Activated B cell treated with CpG ODN at 0.5 μM for 24 hours (primary cell): ENCODE measurements around the gene GABBR2. TPM values are rescaled to one million over a fixed set of nuclear protein-coding genes. Genes with fewer than 3 reads are reported as not detected.

Experiments used
- ATAC-seq: fragments of 200-7000 bp; cut with Tn5 transposase; one replicate; pipeline ENCODE4 v1.10.0; 2021; ENCODE audit warnings: low read depth, mild to moderate bottlenecking, moderate library complexity
- CTCF ChIA-PET: fragments of 350-600 bp; sonication (Branson Sonifier 250); formaldehyde crosslinking; loops from one replicate; lab custom pipeline; 2021; ENCODE audit warnings: antibody characterized with exemption; lab: Charles Lee
- POLR2A ChIA-PET: fragments of 350-600 bp; sonication (Branson Sonifier 250); formaldehyde crosslinking; loops from one replicate; lab custom pipeline; 2021; ENCODE audit warnings: antibody characterized with exemption; lab: Charles Lee
- DNase-seq: peaks from one replicate; pipeline ENCODE4 v3.0.0; 2022
- H3K27ac Mint-ChIP-seq: one replicate; pipeline ENCODE4 v1.8.0; 2020; ENCODE audit warnings: mixed read lengths
- H3K27me3 Mint-ChIP-seq: one replicate; pipeline ENCODE4 v1.8.0; 2021; ENCODE audit warnings: mixed read lengths
- H3K36me3 Mint-ChIP-seq: one replicate; pipeline ENCODE4 v1.8.0; 2021; ENCODE audit warnings: low read depth, mixed read lengths
- H3K4me1 Mint-ChIP-seq: one replicate; pipeline ENCODE4 v1.8.0; 2021; ENCODE audit warnings: mixed read lengths
- H3K4me3 Mint-ChIP-seq: one replicate; pipeline ENCODE4 v1.8.0; 2020; ENCODE audit warnings: mild to moderate bottlenecking, mixed read lengths
- H3K9me3 Mint-ChIP-seq: one replicate; pipeline ENCODE4 v1.8.0; 2020; ENCODE audit warnings: mixed read lengths
- CTCF ChIP-seq: fragments of 200-600 bp; IDR thresholded peaks from one replicate; pipeline ENCODE4 v1.8.0; 2022; ENCODE audit warnings: antibody characterized with exemption, mild to moderate bottlenecking
- intact Hi-C: fragments of 100-400 bp; cut with micrococcal nuclease; formaldehyde crosslinking; loops from one replicate; pipeline ENCODE4 v1.15.1; 2024
- total RNA-seq: library from RNA; stranded (reverse); gene quantifications from 2 replicates; pipeline ENCODE4 v1.2.3, GENCODE V29; 2022

The GABBR2 gene
- total RNA-seq, 1 donor from 2014 or later, result not detected

DNA sequence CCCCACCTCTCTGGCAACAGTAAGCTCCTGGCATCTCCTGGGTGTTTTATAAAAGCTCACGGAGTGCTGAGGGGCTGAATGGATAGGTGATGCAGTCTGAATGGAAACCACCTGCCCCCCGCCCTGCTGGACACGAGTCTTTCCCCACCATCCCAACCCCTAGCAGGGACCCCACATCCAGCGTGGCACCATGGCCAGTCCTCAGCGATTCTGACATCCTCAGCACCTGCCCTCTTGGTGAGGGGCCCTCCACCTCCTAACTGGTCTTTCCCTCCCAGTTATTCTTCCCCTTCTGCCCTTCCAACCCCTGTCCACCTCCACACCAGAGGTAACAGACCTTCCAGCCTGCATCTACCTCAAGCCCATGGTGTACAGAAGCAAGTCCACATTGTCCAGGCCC lies 38.7 kb upstream of the GABBR2 start:
- H3K4me1 Mint-ChIP-seq, result no peaks in the 10 kb centered on the region
- intact Hi-C loops, result no loop called here

DNA sequence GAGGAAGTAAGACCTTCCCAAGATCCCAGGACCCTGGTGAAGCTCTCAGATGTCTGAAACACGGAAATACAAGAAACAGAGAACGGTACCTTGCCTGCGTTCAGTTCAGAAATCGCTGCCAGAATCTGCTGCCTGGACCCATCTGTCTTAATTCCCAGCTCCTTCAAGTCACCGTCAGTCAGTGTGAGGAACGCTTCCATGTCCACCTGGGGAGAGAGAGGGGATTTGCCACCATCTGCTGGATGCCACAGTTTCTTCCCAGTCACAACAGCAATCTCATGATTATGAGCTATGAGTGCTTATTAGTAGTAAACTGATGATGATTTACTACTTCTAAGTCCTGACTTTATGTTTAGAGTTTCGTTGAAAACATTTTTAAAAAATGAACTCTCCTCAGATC lies 36.7 kb upstream of the GABBR2 start:
- Mint-ChIP-seq H3K27me3 (no peaks in the 10 kb centered on the region), H3K9me3 (peaks cover 2% of the 10 kb centered on the region), H3K36me3 (peaks cover 55% of the 10 kb centered on the region), H3K4me1 (no peaks in the 10 kb centered on the region), H3K4me3 (no peak overlapping the region), H3K27ac (no peak overlapping the region)
- DNase-seq (no peak), ATAC-seq (no peak)
- CTCF ChIA-PET, result interaction anchor here (0.6 kb wide), 1 partner anchor 31 kb away, joined by 3 read pairs; no protein-coding TSS in a partner anchor
- POLR2A ChIA-PET, result no interaction called here
- TF ChIP-seq CTCF, result no peak
- intact Hi-C loops, result no loop called here

More for the DNA sequence above, 38.7 kb upstream of the GABBR2 start:
- ChIA-PET POLR2A (no interaction called here), CTCF (no interaction called here)
- Mint-ChIP-seq H3K27ac (no peak overlapping the region), H3K4me3 (no peak overlapping the region), H3K9me3 (peaks cover 2% of the 10 kb centered on the region), H3K27me3 (no peaks in the 10 kb centered on the region), H3K36me3 (peaks cover 63% of the 10 kb centered on the region)
- no peak for TF ChIP-seq CTCF
- ATAC-seq, result no peak
- DNase-seq, result no peak

GRCh38 chr9:98743818-98744611 lies 35.3 kb upstream of the GABBR2 start:
- intact Hi-C loops, result no loop called here
- ATAC-seq (no peak), DNase-seq (no peak)
- Mint-ChIP-seq H3K4me3 (no peak overlapping the region), H3K27ac (no peak overlapping the region), H3K27me3 (no peaks in the 10 kb centered on the region), H3K36me3 (peaks cover 50% of the 10 kb centered on the region), H3K4me1 (no peaks in the 10 kb centered on the region), H3K9me3 (peaks cover 6% of the 10 kb centered on the region)
- CTCF ChIA-PET, result no interaction called here
- no peak for TF ChIP-seq CTCF
- POLR2A ChIA-PET, result no interaction called here

- CTCF ChIA-PET, result no interaction called here
- Mint-ChIP-seq H3K4me3 (no peak overlapping the region), H3K36me3 (peaks cover 48% of the 10 kb centered on the region), H3K27ac (no peak overlapping the region), H3K9me3 (peaks cover 9% of the 10 kb centered on the region), H3K27me3 (no peaks in the 10 kb centered on the region), H3K4me1 (no peaks in the 10 kb centered on the region)
- POLR2A ChIA-PET, result no interaction called here
- DNase-seq (no peak), ATAC-seq (no peak)
- no peak for TF ChIP-seq CTCF
- intact Hi-C loops, result no loop called here
Measured at GRCh38 chr9:98743329-98743728, 34.6 kb upstream of the GABBR2 start.

DNA sequence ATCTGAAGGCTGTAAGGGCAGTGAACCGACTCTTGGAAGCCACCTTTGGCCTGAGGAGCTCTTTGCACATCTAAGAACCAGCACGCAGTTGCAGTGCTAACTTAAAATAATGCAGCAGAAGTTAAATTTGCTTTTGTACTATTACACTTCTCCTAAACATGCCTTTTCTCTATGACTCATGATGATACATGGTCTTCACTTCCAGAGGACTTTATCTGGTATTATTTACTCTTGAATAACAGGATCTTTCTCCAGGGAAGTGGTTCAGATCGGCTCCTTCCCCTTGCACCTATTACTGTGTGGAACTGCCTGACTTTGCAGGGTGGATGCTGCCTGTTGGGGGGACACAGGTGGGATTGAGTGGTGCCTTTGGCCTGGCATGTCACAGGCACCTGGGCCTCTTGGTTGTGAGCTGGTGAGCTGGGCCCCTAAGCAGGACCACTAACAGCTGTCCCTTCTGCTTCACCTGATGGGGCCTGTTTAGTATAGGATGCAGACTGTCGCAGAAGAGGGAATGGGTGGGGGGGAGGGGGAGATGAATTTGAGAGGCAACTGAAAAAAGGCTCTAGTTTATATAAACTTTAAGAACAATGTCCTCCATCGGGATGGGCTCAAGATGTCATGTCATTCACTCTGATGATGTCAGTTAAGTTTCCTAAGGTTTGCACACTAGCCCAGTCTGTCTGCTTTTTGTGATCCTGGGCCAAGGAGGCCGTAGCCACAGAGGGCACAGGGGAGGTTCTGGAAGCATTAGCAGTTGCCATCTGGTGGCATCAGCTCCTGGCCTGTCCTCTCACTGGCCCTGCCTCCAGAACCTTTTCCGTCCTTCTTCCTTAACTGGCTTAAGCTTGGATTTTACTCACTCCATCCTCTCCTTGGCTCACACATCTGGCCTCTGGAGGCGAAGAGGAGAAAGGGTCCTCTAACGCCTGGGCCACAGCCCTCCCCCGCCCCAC lies 33.9 kb upstream of the GABBR2 start:
- no peak for DNase-seq
- intact Hi-C loops, result no loop called here
- peaks cover 9% of the 10 kb centered on the region for H3K9me3 Mint-ChIP-seq
- peaks cover 55% of the 10 kb centered on the region for H3K36me3 Mint-ChIP-seq
- no peak for ATAC-seq
- no peak overlapping the region for H3K27ac Mint-ChIP-seq
- no peak overlapping the region for H3K4me3 Mint-ChIP-seq
- H3K27me3 Mint-ChIP-seq, result no peaks in the 10 kb centered on the region
- H3K4me1 Mint-ChIP-seq, result no peaks in the 10 kb centered on the region
- POLR2A ChIA-PET, result no interaction called here
- CTCF ChIA-PET, result no interaction called here
- TF ChIP-seq CTCF, result no peak
